ENCODE results near the gene RNF151.

Gene RNF151

GRCh38 chr16:2004795-2005517 lies 38.3 kb downstream of the RNF151 start:
- H4K8ac ChIP-seq (ENCODE audit: low read depth, low read length), result no peak overlapping the region
- H3K56ac ChIP-seq (ENCODE audit: low read length), result peak overlapping the region; percentile 30
- H3K79me2 ChIP-seq (ENCODE audit: control insufficient read depth, insufficient read depth, low read length), result peaks cover 43% of the 10 kb centered on the region
- H3K4me3 ChIP-seq (ENCODE audit: low read length), result no peak overlapping the region
- no peak overlapping the region for H3K9ac ChIP-seq (ENCODE audit: low read length)
- H2BK5ac ChIP-seq (ENCODE audit: low read length), result no peak overlapping the region
- H3K36me3 ChIP-seq (ENCODE audit: control insufficient read depth, insufficient read depth, low read length), result peaks cover 15% of the 10 kb centered on the region
- no peaks in the 10 kb centered on the region for H3K27me3 ChIP-seq (ENCODE audit: insufficient read depth, low read length, poor library complexity)
- H3K23ac ChIP-seq (ENCODE audit: low read length), result no peak overlapping the region
- H3K4ac ChIP-seq (ENCODE audit: low read depth, low read length), result no peak overlapping the region
- H4K5ac ChIP-seq (ENCODE audit: low read length), result no peak overlapping the region
- H2BK120ac ChIP-seq (ENCODE audit: low read depth, low read length), result no peak overlapping the region
- no peak overlapping the region for H2BK15ac ChIP-seq (replicated peaks; ENCODE audit: low read depth)
- peaks cover 9% of the 10 kb centered on the region for H3K4me1 ChIP-seq (ENCODE audit: control insufficient read depth, low read depth, low read length)
- H3K27ac ChIP-seq (ENCODE audit: low read depth, low read length), result no peak overlapping the region
- H3K79me1 ChIP-seq (ENCODE audit: low read length), result peaks cover 31% of the 10 kb centered on the region
- H3K4me2 ChIP-seq (ENCODE audit: low read length), result no peak overlapping the region
- no CpG with 5 or more reads among the region's 34 CpGs for WGBS (ENCODE audit: extremely low coverage, insufficient coverage, low lambda C conversion rate)
- H2AK5ac ChIP-seq (ENCODE audit: low read length), result no peak overlapping the region
- no peak for DNase-seq
- no peak overlapping the region for H3K18ac ChIP-seq (ENCODE audit: low read length)

- Histone ChIP-seq H3K79me2 (ENCODE audit: control insufficient read depth, insufficient read depth, low read length) (peaks cover 43% of the 10 kb centered on the region), H3K23ac (ENCODE audit: low read length) (no peak overlapping the region), H2BK120ac (ENCODE audit: low read depth, low read length) (no peak overlapping the region), H3K4ac (ENCODE audit: low read depth, low read length) (no peak overlapping the region), H3K27me3 (ENCODE audit: insufficient read depth, low read length, poor library complexity) (no peaks in the 10 kb centered on the region), H3K4me1 (ENCODE audit: control insufficient read depth, low read depth, low read length) (peaks cover 12% of the 10 kb centered on the region), H3K79me1 (ENCODE audit: low read length) (peaks cover 34% of the 10 kb centered on the region), H2BK15ac (replicated peaks; ENCODE audit: low read depth) (no peak overlapping the region), H2AK5ac (ENCODE audit: low read length) (no peak overlapping the region), H4K8ac (ENCODE audit: low read depth, low read length) (no peak overlapping the region), H3K27ac (ENCODE audit: low read depth, low read length) (no peak overlapping the region), H3K36me3 (ENCODE audit: control insufficient read depth, insufficient read depth, low read length) (peaks cover 13% of the 10 kb centered on the region), H3K4me2 (ENCODE audit: low read length) (no peak overlapping the region), H4K5ac (ENCODE audit: low read length) (no peak overlapping the region), H2BK5ac (ENCODE audit: low read length) (no peak overlapping the region), H3K9ac (ENCODE audit: low read length) (no peak overlapping the region), H3K4me3 (ENCODE audit: low read length) (no peak overlapping the region), H3K18ac (ENCODE audit: low read length) (no peak overlapping the region), H3K56ac (ENCODE audit: low read length) (no peak overlapping the region)
- WGBS (ENCODE audit: extremely low coverage, insufficient coverage, low lambda C conversion rate), result no CpG with 5 or more reads among the region's 21 CpGs
- no peak for DNase-seq
Observed at GRCh38 chr16:2005646-2006045, 39.0 kb downstream of the RNF151 start.

GRCh38 chr16:2006317-2006716 lies 39.7 kb downstream of the RNF151 start:
- H3K18ac ChIP-seq (ENCODE audit: low read length), result no peak overlapping the region
- peaks cover 12% of the 10 kb centered on the region for H3K4me1 ChIP-seq (ENCODE audit: control insufficient read depth, low read depth, low read length)

GRCh38 chr16:2007081-2007836 lies 40.6 kb downstream of the RNF151 start:
- no peak overlapping the region for H3K4ac ChIP-seq (ENCODE audit: low read depth, low read length)
- H3K4me3 ChIP-seq (ENCODE audit: low read length), result no peak overlapping the region
- H3K9ac ChIP-seq (ENCODE audit: low read length), result peak overlapping the region; percentile 16
- H2BK120ac ChIP-seq (ENCODE audit: low read depth, low read length), result no peak overlapping the region
- no peak overlapping the region for H3K23ac ChIP-seq (ENCODE audit: low read length)
- no peak overlapping the region for H3K18ac ChIP-seq (ENCODE audit: low read length)
- H2AK5ac ChIP-seq (ENCODE audit: low read length), result no peak overlapping the region
- no peak overlapping the region for H3K56ac ChIP-seq (ENCODE audit: low read length)
- H3K79me1 ChIP-seq (ENCODE audit: low read length), result peaks cover 34% of the 10 kb centered on the region
- no CpG with 5 or more reads among the region's 16 CpGs for WGBS (ENCODE audit: extremely low coverage, insufficient coverage, low lambda C conversion rate)
- DNase-seq, result no peak
- no peak overlapping the region for H2BK5ac ChIP-seq (ENCODE audit: low read length)
- H3K36me3 ChIP-seq (ENCODE audit: control insufficient read depth, insufficient read depth, low read length), result peaks cover 4% of the 10 kb centered on the region
- peaks cover 12% of the 10 kb centered on the region for H3K4me1 ChIP-seq (ENCODE audit: control insufficient read depth, low read depth, low read length)
- H3K79me2 ChIP-seq (ENCODE audit: control insufficient read depth, insufficient read depth, low read length), result peaks cover 43% of the 10 kb centered on the region
- no peak overlapping the region for H4K5ac ChIP-seq (ENCODE audit: low read length)
- H3K27ac ChIP-seq (ENCODE audit: low read depth, low read length), result no peak overlapping the region
- H4K8ac ChIP-seq (ENCODE audit: low read depth, low read length), result no peak overlapping the region
- no peak overlapping the region for H3K4me2 ChIP-seq (ENCODE audit: low read length)
- no peaks in the 10 kb centered on the region for H3K27me3 ChIP-seq (ENCODE audit: insufficient read depth, low read length, poor library complexity)
- no peak overlapping the region for H2BK15ac ChIP-seq (replicated peaks; ENCODE audit: low read depth)

More at GRCh38 chr16:2006317-2006716, 39.7 kb downstream of the RNF151 start:
- no peak overlapping the region for H3K56ac ChIP-seq (ENCODE audit: low read length)
- H2BK15ac ChIP-seq (replicated peaks; ENCODE audit: low read depth), result no peak overlapping the region
- no peak for DNase-seq
- no peak overlapping the region for H4K5ac ChIP-seq (ENCODE audit: low read length)
- no peak overlapping the region for H3K27ac ChIP-seq (ENCODE audit: low read depth, low read length)
- no peak overlapping the region for H2BK5ac ChIP-seq (ENCODE audit: low read length)
- no peak overlapping the region for H3K4me2 ChIP-seq (ENCODE audit: low read length)
- H2AK5ac ChIP-seq (ENCODE audit: low read length), result no peak overlapping the region
- H3K36me3 ChIP-seq (ENCODE audit: control insufficient read depth, insufficient read depth, low read length), result peaks cover 13% of the 10 kb centered on the region
- no peaks in the 10 kb centered on the region for H3K27me3 ChIP-seq (ENCODE audit: insufficient read depth, low read length, poor library complexity)
- peaks cover 34% of the 10 kb centered on the region for H3K79me1 ChIP-seq (ENCODE audit: low read length)
- no peak overlapping the region for H3K4ac ChIP-seq (ENCODE audit: low read depth, low read length)
- no peak overlapping the region for H3K23ac ChIP-seq (ENCODE audit: low read length)
- WGBS (ENCODE audit: extremely low coverage, insufficient coverage, low lambda C conversion rate), result no CpG with 5 or more reads among the region's 8 CpGs
- H3K79me2 ChIP-seq (ENCODE audit: control insufficient read depth, insufficient read depth, low read length), result peaks cover 43% of the 10 kb centered on the region
- no peak overlapping the region for H4K8ac ChIP-seq (ENCODE audit: low read depth, low read length)
- H2BK120ac ChIP-seq (ENCODE audit: low read depth, low read length), result no peak overlapping the region
- H3K4me3 ChIP-seq (ENCODE audit: low read length), result no peak overlapping the region
- peak overlapping the region; percentile 12 for H3K9ac ChIP-seq (ENCODE audit: low read length)

- no peak overlapping the region for H3K4ac ChIP-seq (ENCODE audit: low read depth, low read length)
- H3K23ac ChIP-seq (ENCODE audit: low read length), result no peak overlapping the region
- H3K4me2 ChIP-seq (ENCODE audit: low read length), result peak overlapping the region; percentile 45
- H2AK5ac ChIP-seq (ENCODE audit: low read length), result no peak overlapping the region
- H2BK120ac ChIP-seq (ENCODE audit: low read depth, low read length), result no peak overlapping the region
- H3K56ac ChIP-seq (ENCODE audit: low read length), result peak overlapping the region; percentile 96
- H2BK15ac ChIP-seq (replicated peaks; ENCODE audit: low read depth), result no peak overlapping the region
- no peak overlapping the region for H2BK5ac ChIP-seq (ENCODE audit: low read length)
- no peak for DNase-seq
- no peaks in the 10 kb centered on the region for H3K27me3 ChIP-seq (ENCODE audit: insufficient read depth, low read length, poor library complexity)
- WGBS (ENCODE audit: extremely low coverage, insufficient coverage, low lambda C conversion rate), result no CpG with 5 or more reads among the region's 15 CpGs
- peaks cover 12% of the 10 kb centered on the region for H3K4me1 ChIP-seq (ENCODE audit: control insufficient read depth, low read depth, low read length)
- H3K79me1 ChIP-seq (ENCODE audit: low read length), result peaks cover 34% of the 10 kb centered on the region
- H4K8ac ChIP-seq (ENCODE audit: low read depth, low read length), result no peak overlapping the region
- no peaks in the 10 kb centered on the region for H3K36me3 ChIP-seq (ENCODE audit: control insufficient read depth, insufficient read depth, low read length)
- H3K4me3 ChIP-seq (ENCODE audit: low read length), result no peak overlapping the region
- peaks cover 43% of the 10 kb centered on the region for H3K79me2 ChIP-seq (ENCODE audit: control insufficient read depth, insufficient read depth, low read length)
- no peak overlapping the region for H3K18ac ChIP-seq (ENCODE audit: low read length)
- peak overlapping the region; percentile 83 for H3K9ac ChIP-seq (ENCODE audit: low read length)
- no peak overlapping the region for H4K5ac ChIP-seq (ENCODE audit: low read length)
- H3K27ac ChIP-seq (ENCODE audit: low read depth, low read length), result no peak overlapping the region
Observed at GRCh38 chr16:2008009-2008526, 41.4 kb downstream of the RNF151 start.
